DMS53 treated with DMSO at 0.1 percent for 48 hours (cell line): ENCODE data around the gene CAMSAP1.

ENCODE experiments used
- DNase-seq: peaks from one replicate; lab custom pipeline; 2025; ENCODE audit not compliant: unreplicated experiment; lab: John Stamatoyannopoulos, UW

Gene CAMSAP1

DNA sequence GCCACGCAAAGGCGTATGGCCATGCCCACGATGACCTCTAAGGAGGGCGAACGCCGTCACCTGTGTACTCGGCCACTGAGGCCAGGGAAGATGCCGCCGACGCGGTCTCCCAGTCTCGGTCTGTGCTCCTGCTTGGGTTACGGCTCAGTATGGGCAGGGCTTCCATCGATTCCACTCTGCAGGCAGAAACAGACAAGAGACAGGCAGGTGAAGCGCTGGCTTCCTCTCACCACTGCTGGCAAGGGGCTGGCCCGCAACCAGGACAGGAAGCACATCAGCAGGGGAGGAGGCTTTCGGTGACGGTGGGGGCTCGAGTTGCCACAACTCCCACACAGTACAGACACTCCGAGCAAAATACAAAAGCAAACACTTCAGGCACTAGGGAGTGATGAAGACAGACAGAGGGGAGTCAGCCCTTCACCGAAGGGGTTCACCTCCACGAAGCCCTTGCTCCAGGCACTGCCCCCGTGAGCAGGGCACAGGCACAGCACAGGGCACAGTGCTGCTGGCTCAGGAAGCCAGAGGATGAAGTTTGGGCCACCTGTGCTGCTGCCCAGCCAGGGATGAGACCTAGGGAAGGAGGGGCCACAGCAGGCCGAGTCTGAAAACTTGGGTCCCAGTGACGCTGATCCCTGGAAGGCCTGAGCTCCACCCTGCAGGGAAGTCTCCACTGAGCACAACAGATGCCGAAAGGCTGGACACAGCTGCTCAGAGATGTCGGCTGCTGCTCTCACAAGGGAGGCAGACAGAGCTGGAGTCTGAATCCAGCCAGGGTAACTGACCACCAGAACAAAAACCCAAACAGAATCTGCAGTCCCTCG is 91.3 kb downstream of the CAMSAP1 start:
- DNase-seq, result no peak

DNA sequence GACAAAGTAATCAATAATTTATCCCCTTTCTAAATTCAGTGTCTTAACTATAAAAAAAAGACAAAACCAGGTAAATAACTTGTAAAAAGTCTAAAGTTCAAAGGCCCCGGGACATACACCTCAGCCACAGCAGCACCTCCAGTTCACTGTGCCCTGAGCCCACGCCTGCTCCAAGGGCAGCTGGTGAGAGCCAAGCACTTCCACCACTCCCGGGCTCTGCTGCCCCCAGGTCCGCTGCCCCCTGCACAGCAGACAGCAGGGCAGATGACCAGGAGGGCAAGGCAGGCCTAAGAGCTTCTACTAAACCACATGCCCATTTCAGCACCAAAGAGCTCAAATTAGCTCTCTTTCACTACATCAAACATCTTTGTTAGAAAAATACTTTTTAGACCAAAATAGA is 91.9 kb downstream of the CAMSAP1 start:
- no peak for DNase-seq

DNA sequence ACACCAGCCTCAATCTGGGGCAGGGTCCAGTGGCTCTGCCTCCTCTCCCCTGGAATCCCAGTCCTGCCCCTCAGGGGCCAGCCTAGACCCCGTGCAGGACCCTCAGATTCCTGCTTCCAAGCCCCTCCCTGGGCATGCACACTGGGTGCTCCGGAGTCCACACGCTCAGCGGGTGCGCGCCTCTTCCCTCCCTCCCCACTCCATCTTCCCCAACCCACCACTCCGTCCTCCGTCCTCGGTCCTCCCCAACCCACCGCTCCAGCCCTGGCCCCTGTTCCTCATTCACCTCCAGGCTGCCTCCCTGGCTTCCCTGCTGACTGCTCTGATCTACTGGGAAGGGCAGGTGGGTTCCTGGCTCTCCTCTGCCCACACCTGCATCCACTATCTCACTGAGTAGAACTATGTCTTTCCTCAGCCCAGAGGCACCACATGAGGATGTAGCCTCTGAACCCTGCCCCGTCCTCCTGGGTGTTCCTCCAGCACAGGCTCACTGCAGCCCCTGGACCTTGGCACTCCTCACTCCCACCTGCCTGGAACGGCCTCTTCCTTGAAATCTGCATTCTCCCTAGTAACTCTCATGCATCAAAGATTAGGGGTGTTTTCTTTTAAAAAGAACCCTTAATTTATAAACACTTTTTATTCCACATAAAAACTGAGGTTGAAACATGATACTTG is 92.8 kb downstream of the CAMSAP1 start:
- no peak for DNase-seq

DNA sequence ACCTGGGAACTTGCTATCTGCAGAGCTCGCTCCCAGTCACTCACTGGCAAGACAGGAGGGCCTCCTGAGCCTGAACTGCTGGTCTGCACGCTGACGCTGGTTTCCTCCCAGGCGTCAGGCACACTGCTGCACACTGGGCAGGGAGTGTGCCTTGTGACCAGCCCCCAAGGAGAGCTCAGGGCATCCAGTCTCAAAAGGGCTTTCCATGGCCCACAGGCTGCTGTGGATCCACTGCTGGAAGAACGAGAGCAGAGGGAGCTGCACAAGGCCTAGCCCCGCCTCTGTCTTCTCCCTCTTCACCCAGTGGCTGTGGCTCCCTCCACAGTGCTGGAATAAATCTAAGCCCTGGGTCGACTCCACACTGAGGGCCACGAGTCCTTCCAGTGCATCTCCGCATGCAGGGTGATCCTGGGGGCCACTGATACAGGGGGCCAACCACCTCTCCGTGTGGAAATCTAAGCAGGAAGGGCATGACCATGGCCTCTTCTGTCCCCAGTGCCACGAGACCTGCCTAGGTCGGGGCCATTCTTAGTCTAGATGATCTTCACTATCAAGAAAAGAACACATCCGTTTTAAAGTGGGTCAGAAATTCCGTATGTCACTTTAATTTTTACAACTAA is 93.6 kb downstream of the CAMSAP1 start:
- DNase-seq, result no peak

DNA sequence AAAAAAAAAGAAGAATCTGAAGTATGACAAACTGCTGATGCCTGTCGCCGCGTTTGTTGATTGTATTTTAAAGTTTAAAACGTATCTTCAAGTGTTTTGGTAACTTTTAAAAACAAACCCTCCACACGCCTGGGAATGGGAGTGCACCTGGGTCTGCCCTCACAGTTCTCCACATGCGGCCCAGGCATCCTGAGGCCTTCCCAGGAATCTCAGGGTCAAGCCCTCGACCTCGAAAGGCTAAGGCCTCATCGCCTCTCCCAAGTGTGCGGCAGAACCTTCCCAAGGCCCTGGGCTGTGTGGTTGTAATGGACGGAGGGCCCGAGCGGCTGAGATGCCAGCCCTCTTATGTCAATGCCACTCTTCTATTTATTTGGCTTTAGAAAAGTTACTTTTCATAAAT is 94.4 kb downstream of the CAMSAP1 start:
- no peak for DNase-seq

DNA sequence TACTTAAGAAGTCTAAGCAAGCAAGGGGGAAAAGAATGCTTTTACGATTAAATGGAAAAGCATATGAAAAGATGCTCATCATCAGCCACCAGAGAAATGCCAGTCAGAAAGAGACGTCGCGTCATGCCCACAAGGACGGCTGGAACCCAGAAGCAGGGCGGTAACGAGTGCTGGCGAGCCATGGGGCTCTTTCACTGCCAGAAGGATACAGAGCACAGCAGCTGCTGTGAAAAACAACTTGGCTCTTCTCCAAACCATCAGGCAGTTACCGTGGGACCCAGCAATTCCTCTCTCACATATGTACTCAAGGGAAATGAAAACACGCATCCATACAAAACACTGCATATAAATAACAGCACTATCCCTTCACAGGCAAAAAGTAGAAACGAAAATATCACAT is 95.5 kb downstream of the CAMSAP1 start:
- no peak for DNase-seq

DNA sequence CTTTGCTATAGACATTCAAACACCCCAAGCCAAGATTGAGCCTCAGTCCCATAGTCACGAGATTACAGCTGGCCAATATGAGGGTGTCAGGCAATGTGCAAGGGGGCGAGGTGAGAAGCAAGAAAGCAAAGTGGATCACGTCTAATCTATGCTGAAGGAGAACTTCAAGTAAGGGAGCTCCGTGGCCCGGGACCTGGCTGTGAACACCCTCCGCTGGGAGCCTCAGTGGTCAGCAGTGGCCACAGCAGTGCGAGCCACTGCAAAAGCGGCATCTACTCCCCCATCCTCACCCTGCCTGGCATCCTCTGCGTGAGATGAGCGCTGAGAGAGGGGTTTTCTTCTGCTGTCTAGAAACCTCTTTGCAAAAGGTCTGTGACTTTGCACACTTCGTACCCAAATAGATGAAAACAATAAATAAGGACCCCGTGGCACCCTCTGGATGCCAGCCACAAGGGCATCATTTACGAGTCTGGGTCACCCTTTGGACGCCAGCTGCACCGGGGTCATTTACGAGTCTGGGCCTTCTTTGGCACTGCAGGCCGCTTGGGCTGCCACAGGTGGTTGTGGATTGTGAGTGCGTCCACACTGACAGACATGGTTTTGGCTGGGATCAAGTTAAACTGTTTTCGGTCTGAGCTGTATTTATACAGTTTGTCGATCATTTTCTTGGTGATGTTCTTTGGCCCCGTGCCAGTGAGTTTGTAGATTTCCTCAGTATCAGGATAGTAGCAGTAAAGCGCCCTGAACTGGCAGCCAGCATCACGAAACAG is 96.4 kb downstream of the CAMSAP1 start:
- DNase-seq, result no peak

DNA sequence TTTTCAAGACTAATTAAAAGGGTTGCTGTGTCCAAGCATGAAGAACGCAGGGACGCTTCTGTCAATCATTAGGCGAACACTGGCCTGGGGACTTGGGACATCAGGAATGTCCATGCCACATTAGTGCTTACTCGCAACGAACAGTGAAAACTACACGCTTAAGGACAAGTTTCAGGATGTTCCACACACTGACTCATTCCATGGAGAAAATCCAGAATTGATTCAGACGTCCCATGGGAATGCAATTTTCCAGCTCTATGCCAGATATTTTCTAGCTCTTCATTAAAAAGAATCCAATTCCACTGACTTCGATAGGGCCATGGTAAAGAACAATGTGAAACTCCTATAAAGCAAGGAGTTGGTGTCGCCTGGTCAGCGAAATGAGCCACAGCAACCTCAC is 98.2 kb downstream of the CAMSAP1 start:
- DNase-seq, result no peak

DNA sequence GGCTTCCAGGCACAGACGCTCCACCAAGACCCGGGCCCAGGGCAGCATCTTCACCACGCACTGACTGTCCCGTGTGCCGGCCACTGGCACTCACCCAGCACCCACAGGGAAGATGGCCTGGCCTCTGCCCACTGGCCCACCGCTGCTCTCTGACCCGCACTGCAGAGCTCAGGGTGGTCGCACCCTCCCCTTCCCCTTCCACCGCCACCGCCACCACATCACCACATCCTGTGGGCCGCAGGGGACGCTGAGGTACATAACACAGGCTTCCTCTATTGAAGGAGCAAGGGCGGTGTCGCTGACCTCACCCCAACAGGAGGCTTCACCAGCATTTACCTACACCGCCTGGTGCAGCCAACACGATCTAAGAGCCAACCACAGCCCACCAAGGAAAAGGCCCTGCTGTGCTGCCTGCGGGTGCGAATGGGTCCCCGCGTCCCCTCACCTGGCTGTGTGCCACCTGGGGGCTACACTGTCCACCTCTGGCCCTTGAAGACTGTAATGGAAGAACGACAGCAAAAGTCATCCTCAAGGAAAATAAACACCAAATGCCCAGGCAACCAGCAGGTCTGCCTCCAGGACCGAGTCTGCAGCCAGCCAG is 101.8 kb downstream of the CAMSAP1 start:
- no peak for DNase-seq

DNA sequence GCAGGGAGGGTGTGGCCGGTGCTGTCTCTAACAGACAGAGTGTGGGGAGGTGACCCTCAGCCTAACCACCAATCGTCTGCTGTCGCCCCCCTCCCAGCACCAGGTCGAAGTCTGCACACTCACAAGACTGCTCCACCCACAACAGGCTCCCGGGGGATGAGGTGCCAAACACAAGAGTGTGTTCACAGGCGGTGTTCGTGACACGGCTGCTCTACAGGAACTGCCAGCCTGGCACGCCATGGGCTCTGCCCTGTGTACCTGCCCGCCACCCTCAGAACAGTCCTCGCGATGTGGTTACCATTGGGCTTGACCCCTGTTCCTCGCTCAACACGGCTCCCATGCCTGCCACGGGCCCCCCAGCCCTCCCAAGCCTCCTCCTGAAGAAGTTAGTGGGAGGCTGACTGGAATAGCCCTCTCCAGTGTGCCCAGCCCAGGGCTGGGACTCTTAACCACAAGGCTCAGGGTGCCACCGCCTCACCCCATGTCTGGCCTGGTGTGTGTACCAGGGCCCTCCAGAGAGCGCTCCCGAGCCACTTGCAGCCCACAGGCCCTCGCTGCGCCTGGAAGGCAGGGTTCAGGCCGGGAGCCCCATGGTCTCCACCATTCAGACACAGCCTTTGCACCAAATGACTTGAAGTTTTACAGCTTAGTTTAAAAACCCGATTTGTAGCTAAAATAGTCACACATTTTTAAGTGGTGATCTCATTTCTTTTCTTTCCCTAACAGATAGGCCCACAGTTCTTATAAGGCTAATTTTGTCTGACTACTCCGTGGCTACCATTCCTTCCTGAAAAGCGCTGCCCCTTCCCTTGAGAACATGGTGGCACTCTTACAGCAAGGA is 102.5 kb downstream of the CAMSAP1 start:
- no peak for DNase-seq

DNA sequence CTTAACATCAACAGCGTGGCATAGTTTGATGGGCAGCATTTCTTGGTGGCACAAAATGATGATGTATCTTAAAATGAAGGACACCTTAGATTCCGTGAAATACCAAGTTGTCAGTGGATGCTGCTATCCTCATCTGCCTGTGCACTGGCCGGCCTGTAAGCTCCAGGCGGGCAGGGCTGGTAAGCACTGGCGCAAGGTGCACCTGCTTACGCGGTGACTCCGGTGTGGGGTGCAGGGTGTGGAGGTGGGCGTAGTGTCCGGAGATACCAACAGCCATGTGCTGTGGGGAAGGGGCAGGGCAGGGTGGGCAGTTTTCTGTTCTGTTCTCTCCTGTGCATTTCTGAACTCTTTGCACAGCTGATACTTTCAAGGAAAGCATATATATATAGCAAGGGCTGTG is 103.9 kb downstream of the CAMSAP1 start:
- DNase-seq, result no peak

DNA sequence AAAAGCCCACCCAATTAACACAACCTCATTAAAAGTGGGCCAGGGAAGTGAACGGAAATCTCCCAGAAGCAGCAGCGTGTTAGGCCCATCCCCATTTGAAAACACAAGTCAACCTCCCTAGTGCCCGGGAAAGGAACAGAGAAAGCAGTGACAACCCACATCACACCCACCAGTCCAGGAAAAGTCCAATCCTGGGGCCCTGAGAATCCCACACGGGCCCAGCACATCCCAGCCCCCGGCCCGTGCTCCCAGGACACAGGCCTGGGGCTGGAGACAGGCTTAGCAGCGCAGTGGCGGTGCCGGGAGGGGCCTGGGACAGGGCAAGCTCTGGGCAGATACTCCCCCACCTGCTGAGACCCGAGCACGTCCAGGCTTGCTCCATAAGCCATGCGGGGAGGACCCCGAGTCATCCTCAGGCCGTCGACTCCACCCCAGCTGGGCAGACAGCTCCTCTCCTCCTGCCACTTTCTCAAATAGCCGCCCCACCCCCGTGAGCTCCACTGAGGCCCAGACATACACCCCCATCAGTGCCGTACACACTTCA is 104.4 kb downstream of the CAMSAP1 start:
- DNase-seq, result no peak

DNA sequence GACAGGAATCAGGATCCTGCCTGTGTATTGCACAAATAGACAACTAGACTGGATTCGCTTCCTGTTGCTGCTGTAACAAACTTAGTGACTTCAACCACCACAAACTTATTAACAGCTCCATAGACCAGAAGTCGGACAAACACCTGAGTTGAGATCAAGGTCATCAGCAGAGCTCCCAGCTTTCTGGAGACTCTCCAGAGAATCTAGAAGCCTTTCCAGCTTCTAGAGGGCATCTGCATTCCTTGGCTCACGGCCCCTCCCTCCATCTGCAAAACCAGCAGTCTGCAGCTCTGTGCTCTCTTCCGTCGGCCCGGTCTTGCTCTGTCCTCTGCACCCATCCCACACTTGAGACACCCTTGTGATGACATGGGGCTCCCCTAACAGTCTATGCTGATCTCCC is 106.3 kb downstream of the CAMSAP1 start:
- no peak for DNase-seq

DNA sequence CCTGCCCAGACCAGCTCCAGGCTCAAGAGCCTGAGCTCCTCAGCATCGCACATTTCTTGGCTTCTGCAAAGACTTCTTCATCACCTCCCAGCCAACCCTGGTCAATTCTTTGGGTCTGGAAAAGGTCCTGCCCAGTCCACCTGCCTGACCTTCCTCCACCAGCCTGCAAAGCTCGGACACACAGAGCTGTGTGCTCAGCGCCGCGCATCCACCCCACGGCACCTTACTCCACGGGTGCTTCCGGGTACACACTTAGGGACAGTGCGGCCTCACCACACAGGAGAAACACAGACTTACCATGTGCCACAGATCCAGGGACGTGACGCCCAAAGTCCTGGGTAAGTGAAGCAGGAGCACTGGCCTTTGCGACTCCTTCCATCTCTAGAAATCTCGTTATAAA is 108.1 kb downstream of the CAMSAP1 start:
- DNase-seq, result no peak

DNA sequence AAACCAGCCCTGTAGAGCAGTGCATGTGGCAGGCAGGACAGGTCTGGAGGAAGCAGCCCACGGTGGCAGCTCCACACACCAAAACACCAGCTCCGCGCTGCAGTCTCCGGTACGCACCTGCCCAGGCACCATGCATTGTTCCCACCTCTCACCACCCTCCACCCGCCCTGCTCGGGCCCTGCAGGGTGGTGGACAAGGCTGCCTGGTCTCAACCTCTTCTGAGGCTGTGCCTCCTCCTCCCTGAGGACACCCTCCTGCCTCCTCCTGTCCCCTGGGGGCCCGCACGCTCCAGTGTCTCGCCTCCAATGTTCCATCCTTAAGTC is 109.1 kb downstream of the CAMSAP1 start:
- no peak for DNase-seq

DNA sequence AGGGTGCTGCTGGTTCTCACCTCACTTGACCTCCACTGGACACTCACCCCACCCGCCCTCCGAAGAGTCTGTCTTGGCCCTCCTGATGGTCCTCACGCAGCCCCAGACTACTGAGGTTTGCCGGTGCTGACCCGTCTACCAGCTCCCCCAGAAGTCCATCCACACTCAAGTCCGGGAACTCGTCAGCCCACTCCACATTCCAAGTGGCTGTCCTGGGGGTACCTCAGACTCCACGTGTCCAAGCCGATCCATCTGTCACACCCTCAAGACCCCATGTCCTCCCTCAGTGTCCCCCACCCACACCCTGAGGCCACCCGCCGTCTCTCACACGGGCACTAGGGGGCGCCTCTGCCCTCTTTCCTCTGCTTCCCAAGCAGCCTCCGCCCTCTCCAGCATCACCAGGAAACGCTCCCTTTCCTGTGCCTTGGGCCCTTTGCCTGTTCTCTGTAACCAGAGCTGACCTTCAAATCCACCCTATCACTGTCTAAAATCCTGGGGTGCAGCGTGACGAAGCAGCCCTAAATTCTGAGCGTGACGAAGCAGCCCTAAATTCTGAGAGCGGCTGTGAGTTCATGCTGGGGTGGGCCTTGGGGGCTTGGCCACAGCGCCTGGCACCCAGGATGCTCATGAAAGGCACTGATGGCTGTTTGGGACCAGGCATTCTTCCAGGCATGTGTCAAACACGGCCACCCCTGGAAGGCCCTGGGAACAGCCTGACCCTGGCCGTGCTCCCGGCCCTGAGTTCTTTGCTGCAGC is 109.7 kb downstream of the CAMSAP1 start:
- DNase-seq, result peak; percentile 49

DNA sequence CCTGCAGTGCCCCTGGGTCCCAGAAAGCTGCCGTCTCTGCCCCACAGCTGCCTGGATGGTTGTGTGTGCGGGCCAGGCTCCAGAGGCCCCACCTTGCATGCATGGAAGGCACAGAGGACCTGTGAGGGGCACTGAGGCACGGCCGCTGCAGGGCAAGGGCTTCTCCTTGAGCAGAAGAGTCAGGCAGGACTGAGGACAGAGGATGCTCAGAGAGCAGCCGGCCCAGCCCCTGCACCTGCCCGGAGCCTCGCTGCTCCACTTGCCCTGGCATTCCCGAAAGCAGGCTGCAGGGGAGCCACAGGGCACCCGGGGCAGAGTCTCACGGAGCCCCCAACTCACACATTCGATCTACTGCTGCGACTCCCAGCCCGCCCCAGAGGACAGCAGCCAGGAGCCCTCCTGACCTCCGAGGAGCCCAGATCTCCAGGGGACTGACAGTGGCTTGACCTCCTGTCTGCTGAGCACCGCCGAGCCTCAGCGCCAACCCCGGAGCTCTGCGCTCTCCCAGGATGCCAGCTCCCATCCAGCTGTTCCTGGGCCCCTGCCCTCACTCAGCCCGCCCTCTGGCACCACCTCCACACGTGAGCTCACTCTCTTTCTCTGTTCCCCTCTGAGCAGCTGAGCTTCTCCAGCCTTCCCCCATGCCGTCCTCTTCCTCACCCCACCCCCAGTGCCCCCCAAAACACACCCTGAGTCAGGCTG is 110.4 kb downstream of the CAMSAP1 start:
- peak; percentile 51 for DNase-seq

DNA sequence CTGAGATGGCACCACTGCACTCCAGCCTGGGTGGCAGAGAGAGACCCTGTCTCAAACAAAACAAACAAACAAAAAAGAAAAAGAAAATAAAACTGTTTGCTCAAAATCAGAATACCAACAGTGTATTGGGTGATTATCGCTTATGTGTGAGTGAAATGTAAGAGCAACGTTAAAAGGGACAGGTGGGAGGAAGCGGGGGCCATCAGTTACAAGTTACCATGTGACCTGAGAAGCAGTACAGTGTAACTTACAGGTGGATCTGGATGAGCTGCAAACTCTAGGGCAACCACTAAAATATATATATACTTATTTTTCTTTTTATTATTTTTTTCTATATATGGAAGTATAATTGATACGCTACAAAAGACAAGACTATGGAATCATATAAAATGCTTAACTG is 112.0 kb downstream of the CAMSAP1 start:
- DNase-seq, result no peak
